HG03139 (cell line): ENCODE data around the gene ANKRD27.

Experiments used
- ATAC-seq: cut with Tn5 transposase; IDR thresholded peaks from one replicate; pipeline ENCODE4 v1.9.1; 2021; ENCODE audit not compliant: unreplicated experiment

The ANKRD27 gene

DNA sequence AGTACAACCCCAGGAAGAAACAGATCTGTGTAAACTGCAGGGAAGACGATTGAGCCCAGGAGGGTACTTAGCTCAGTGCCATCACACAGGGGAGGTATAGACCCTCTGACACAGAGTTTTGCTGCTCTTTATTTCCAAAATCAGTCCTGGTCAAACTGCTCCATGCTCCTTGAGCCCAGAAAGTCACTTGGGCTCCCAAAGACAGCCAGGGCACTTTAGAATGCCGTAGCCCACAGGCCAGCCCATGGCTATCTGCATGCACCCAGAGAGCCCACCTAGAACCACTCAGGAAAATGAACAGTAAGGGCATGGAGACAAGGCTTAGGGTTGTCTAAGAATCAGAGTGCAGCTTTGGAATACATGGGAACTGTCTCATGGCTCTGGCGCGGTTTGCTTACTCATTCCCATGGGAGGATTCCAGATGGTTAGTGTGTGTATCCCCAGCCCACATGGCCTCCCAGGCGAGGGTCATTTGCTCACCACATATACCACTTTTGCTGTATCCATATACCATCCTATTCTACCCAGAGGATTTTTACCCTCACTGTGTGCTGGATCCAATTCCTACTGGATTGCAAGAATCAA lies 108.6 kb downstream of the ANKRD27 start:
- ATAC-seq: no peak

GRCh38 chr19:32563761-32564160 lies 111.2 kb downstream of the ANKRD27 start:
- no peak for ATAC-seq

- ATAC-seq: no peak
Measured at GRCh38 chr19:32558607-32559228, 116.3 kb downstream of the ANKRD27 start.

DNA sequence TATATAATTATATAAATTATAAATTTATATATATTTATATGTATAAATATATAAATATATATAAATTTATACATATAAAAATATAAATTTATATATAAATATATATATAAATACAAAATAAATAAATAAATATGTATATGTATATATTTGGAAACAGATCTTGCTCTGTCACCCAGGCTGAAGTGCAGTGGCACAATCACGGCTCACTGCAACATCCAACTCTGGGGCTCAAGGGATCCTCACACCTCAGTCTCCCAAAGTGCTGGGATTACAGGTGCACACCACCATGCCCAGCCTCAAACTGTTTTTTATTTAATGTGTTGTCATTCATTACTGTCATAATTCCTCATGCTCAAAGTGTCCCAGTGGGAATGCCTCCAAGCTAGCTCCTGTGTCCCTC lies 119.2 kb downstream of the ANKRD27 start:
- ATAC-seq: no peak

- no peak for ATAC-seq
Measured at GRCh38 chr19:32550666-32551065, 124.3 kb downstream of the ANKRD27 start.
